ENCODE data around the gene KCNK1.

DNA sequence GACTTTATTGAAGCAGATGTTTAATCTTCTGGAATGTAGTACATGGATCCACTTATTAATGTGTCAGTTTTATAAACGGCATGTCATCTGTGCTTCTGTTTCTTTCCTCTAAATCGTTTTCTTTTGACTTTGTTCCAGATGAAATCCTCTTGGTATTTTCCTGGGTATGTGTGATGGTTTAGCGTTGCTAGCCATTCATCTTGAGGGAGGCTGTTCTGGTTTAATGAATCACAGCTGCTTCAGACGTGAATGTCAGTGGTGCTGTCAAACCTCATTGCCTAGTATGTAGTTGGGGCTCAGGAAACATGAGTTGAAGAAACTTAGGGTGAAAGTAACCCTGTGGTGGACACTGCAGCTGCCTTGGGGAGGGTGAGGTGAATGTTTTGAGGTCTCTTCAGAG lies 33.2 kb downstream of the KCNK1 start:
- TF ChIP-seq POLR2AphosphoS5 (IDR thresholded peaks at IDR 0.05) (no peak), POLR2A (IDR thresholded peaks at IDR 0.05) (no peak)
